ENCODE results near the gene ZNF385B.

ZNF385B gene

DNA sequence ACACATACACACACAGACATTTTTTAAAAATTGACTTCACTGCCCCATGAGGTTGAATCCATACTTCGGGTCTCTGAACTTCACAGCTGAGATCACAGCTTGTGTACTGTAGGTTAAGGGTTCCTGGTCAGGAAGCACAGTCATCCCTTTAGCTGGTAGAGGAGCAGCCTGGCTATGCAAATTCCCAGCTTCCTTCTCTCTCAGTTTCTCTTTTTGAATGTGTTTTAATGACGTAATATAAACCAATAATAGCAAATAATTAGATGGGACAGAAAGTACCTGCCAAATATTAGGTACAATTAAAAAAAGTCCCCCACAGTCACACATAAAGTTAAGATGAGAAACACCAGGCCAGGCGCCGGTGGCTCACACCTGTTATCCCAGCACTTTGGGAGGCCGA is 178.7 kb downstream of the ZNF385B start:
- DNase-seq (ENCODE audit: low read depth, low spot score) = no peak

DNA sequence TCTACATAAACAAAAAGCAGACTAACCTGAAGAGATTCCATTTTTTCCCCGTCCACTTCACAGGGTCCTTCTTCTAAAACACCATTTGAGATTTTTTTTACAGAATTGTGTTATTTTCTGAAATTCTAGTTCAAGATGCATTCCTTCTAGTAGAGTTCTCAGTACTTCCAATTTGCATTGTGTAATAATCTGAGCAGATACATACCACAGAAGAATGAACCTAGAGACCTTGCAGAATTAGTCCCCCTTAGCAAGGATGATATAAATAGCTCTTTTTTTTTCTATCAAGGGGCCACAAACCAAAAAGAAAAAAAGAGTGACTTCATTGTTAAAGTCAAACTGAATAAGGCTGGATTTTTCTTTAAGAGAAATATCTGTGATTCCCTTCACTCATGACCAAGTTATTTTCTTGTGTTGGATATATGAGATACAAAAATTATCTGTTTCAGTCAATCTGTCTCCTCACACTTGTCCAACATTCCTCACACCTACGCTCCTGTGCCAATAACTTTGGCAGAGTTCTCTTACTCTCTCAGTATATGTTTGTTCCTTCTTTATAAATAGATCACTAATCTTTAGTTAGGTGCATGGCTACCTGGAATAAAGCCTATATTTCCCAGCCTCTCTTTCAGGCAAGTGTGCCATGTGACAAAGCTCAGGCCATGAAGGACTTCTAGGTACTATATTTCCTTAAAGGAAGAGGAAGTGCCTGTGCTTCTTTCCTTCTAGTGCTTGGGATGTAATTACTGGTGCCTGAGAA is 183.5 kb downstream of the ZNF385B start:
- DNase-seq (ENCODE audit: low read depth, low spot score) = no peak

DNA sequence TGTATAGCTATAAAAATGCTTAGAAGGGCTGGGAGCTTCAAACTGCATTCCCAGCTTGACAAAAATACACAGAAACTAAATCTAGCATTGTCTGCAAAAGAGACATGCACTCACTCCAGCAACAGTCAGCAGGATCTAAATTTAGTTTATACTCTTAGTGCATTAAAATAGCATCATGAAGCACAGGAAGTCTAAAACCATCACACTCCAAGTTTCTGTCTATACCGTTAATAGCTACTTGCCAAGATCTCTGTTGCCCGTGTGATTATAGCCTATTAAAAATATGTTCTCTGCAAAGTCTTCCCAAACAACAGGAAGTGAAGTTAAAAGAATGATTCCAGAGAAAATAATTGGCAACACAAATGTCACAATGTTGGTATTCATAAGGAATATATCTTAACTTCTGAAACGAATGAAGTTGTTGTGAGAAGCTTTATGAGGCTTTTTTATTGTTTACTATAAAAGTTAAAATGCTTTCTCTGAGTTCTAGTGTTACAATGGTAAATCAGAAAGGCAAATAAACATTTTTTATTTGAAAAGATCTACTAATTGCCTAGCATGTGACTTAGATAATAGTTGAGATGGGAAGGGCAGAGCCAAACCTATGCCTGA is 184.2 kb downstream of the ZNF385B start:
- no peak for DNase-seq (ENCODE audit: low read depth, low spot score)

DNA sequence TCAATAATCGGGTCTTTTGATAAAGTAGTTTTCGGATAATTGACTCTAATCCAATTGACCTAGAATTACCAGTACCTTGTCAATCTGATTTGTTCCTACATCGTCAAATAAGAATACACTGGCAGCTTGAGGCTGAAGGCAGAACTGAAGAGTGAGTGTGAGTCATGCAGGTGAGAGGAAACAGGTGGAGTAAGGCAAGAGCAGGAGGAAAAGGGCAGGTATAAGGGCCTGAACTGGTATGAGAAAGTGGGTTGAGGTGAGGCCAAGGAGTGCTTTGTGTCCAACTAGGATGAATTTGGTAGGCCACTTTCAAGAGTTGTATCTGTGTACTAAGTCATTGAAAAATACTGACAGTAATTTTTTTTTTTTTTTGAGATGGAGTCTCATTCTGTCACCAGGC is 186.0 kb downstream of the ZNF385B start:
- no peak for DNase-seq (ENCODE audit: low read depth, low spot score)

DNA sequence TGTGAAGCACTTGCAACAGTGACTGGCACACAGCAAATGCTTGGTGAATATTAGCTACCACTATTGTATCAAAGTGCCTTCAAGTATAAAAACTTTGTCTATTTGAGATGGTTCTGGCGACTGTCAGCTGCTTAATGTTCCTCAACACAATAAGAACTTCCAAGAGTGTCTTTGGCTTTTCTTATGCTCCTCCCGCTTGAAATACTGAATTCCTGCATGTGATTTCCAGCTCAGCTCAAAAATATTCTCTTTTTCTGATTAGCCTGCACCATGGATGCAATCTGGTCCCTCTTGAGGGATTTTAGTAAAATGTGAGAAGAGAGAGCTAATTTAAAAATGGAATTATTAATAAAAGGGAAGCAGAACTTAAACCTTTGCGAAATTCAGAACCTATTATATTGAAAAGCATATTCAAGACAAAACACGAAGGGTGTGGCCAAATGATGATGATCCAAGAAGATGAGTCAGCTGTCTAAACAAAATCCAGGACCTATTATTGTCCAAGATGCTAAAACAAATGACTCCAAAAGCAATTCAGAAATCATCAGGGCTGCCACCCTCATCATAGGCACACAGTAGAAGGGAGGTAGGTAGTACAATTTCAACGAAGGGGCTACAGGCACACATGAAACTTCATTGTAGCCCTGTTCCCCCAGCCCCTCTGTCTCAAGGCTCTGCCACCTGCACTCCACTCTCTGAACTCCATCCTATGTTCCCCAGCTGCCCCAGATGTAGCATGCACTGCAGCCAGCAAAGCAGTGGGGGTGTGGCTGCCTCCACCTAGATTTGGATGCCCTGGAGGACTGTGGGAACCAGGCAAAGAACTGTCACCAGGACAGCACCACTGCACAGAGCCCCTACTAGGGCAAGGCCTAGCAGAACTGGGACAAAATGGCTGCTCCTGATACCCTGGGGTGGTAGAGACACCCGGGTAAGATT is 190.1 kb downstream of the ZNF385B start:
- DNase-seq (ENCODE audit: low read depth, low spot score) = no peak

DNA sequence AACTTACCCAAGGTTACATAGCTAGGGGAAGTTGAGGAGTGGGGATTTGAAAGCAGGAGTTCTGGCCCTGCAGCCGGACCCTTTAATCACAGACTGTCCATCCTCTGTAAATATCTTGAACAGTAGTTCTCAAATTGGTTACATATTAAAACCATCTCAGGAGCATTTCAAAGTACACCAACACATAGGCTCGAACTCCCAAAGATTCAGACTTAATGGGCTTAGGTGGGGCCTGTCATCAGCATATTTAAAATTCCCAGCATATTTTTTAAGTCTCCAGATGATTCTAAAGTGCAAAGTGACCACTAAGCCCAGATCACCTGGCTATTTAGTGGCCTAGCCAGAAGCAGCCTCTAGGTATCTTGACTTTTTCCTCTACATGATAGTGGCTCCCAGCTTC is 192.2 kb downstream of the ZNF385B start:
- no peak for DNase-seq (ENCODE audit: low read depth, low spot score)

DNA sequence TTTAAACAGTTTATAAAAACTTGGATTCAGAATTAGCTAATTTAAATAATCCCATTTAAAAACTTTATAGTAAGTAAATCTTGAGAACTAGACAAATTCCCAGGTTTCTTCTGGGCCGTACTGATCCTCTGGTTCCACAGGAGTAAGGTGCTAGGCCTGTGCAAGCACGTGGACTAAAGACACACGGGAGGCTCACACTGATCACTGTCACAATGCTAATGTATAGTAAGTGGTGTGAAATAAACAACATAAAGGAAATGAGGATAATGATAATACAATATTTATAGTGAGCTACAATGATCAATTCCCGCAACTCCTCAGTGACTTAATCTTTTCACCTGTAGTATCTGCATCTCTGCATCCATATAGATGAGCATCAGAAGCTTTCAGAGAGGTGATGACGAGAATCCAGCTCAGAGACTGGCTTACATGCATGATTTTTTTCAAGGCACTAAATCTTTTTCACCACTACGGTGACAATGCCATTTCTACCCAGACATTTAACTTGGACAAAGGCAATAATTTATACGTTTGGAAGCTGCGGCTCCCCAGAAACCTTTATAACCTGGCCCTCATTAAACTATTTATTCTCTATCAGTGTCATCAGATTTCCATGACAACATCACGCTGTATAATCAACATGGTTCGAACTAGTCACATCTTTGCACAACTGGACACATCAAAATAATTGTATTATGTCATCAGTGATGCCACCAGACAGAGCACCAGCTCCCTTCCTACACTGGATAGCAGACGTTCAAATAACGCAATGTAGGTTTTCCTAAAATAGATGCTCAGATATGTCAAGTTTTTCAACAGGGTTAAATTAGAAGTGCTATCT is 196.2 kb downstream of the ZNF385B start:
- DNase-seq (ENCODE audit: low read depth, low spot score) = no peak

DNA sequence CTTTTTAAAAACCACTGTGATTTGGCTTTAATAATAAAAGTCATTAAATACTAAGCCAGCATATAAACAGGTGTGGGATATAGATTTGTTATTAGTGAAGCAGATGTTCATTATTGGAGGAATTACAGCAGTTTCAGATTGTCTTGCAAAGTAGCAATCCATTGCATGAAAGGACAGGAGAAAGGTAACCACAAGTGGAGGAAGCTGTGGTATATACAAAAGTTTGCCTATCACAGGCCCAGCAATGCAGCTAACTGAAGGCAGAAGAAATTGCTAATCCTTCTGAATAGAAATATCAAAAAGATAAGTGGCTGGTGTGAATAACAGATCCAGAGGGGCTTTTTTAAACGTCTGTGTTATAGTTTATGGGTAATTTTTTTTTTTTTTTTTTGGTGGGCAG is 199.4 kb downstream of the ZNF385B start:
- no peak for DNase-seq (ENCODE audit: low read depth, low spot score)

DNA sequence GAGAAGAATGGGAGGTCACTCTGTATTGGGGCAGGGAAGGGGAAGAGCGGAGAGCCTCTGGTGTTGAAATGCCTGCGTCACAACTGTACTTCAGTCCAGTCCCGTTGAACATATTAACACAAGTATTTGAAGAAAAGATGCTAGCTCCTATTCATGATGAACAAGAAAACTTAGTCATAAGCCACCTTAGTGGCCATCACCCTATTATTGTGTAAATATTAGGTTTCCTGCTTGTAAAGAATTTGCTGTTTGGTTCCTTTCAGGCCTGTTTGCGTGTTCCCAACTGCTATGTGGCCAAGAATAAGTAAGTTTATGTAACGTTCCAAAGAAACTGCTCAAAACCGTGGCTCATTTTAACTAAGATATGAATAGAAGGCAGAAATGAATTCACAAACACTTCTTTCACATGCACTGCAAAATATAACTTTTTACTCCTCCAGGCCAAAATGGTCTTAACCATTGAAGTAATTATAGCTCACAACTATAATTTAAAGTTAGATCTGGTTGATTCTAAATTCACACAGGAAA is 204.3 kb downstream of the ZNF385B start:
- DNase-seq (ENCODE audit: low read depth, low spot score) = no peak

DNA sequence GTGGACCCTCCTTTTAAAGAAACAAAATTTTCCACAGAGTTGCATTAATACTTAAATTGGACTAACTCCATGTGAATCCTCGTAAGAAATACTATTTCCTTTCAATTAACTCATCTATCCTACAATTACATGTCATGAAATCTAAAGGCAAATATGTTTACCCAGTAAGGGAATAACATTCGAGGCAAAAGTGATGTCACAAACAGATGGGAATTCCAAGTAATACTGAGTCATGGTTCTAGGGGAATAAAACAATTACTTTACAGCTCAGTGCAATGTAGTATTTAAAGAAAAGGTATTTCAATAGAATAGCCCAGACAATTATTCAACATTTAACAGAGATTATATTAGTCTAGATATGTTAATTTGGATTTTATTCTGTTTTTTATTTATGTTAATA is 205.8 kb downstream of the ZNF385B start:
- DNase-seq (ENCODE audit: low read depth, low spot score) = no peak

DNA sequence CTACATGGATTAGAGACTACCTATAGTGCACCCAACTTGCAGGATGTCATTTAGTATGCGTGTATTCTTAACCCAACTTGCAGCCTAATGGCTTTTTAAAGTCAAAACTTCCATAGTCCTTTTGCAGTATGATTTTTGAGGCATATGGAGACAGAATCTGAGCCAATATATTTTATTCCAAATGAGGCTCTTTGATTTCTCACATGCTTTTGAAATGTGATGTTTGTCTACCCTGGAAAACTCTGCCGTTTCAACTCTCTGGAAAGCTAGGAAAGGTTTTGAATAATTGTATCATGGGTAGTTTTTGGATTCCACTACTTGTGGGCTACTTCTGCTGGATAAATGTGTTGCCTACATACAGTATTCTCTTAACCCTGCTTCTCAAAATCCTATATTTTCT is 206.6 kb downstream of the ZNF385B start:
- DNase-seq (ENCODE audit: low read depth, low spot score) = no peak

DNA sequence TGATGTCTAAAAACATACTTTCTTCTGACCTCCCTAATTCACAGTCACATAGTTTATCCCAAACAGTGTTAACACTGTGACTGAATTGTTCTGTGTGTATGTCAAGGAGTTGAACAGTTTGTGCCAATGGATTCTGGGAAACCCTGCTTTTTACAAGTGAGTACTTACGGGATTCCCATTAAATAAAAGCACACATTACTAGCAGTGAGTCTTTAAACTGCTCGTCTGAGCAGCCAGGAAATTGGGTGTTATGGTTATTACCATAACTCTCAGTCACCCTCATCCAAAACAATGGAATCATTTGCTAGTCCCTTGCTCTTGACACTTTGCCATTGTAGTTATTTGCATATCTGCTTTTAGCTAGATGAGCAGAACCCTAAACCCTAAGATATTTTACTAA is 209.1 kb downstream of the ZNF385B start:
- no peak for DNase-seq (ENCODE audit: low read depth, low spot score)

DNA sequence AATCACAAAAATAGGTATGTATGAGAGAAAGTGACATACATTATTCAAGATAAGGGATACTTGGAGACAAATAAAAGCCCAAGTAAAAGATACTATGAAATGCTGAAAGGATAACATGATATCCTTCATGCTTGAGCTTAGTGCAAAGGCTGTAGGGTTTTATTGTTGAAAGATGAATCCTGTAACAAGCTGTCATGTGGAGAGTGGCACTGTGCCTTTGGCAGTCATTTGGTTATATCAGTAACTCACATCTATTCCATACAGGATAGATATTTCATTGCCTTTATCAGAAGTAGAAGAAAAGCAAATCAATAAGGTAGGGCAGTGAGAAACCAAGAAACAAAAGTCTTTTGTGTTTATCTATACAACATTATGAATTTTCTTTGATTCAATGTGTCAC is 211.0 kb downstream of the ZNF385B start:
- DNase-seq (ENCODE audit: low read depth, low spot score) = no peak

DNA sequence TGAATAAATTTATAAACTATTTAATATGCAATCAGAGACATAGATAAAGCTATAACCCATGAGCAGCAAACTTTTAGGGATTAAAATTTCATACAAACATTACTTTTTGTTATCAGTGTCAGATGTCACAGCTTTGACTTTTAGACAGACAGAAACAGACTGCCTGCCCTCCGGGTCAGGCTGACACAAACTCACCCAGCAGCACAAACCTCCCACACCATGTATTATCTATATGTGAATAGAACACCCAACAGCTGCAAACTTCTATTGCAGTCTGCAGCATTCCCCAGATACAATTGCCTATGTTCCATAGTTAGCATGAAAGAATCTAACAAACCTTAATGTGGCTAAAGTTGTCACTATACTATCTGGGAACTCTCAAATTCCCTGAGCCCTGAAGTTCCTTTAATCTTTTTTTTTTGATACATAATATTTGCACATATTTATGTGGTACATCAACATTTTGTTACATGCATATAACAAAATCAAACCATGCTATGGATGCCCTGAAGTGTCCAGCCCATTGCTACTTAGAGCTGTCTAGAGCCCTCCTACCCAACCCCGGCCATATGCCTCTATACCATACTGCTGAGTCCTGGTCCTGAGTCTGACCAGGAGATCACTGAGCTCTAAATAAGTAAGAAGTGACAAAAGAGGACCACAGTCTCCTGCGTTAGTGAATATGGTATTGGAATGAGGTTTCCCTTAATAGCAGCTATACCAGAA is 214.4 kb downstream of the ZNF385B start:
- no peak for DNase-seq (ENCODE audit: low read depth, low spot score)

DNA sequence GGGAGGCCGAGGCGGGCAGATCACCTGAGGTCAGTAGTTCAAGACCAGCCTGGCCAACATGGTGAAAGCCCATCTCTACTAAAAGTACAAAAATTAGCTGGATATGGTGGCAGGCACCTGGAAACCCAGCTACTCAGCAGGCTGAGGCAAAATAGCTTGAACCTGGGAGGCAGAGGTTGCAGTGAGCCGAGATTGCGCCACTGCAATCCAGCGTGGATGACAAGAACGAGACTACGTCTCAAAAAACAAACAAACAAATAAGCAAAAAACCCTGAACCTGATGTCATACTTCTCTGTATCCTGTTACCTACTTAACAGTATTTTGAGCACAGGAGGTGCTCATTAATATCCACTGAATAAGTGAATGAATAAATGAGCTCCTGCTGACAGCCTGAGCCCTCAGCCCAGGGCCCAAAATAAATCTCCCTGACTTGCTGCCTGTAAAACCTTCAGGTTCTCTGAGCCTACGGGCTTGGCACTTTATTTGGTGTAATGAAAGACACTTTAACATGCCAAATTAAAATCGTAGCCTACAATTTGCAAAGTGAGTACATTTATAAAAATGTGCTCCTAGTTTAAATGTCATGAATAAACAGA is 215.1 kb downstream of the ZNF385B start:
- DNase-seq (ENCODE audit: low read depth, low spot score) = no peak

DNA sequence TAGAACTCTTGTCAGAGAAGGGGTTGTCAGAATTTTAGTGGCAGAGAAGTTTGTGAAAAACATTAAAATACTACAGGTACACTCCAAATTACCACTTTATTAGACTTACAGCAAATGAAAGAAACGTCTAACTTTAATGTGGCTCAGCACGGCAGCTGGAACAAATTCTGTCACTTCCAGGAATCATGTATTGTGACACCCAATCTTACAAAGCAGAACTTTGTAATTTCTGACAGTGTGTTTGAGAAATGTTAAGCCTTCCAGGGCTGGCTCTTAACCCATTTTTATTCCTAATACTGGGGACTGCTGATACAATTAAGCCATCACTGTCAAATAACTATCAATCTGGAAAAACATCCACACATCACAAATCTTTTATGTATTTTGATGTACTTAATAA is 216.4 kb downstream of the ZNF385B start:
- DNase-seq (ENCODE audit: low read depth, low spot score) = no peak

DNA sequence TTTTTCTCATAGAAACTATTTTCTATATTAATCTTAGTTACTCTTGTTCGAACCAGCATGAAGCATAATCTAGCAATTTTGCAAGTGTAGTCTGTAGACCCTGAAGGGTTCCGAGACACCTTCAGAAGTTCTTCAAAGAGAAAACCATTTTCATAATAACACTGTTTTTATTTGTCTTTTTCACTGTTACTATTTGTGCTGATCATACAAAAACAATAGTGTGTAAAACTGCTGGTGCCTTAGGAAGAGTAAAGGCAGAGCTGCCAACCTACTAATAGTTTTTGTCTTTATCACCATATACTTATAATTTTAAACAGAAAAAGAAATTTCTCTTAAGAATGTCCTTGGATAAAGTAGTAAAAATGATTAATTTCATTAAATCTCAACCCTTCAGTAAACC is 218.9 kb downstream of the ZNF385B start:
- no peak for DNase-seq (ENCODE audit: low read depth, low spot score)

DNA sequence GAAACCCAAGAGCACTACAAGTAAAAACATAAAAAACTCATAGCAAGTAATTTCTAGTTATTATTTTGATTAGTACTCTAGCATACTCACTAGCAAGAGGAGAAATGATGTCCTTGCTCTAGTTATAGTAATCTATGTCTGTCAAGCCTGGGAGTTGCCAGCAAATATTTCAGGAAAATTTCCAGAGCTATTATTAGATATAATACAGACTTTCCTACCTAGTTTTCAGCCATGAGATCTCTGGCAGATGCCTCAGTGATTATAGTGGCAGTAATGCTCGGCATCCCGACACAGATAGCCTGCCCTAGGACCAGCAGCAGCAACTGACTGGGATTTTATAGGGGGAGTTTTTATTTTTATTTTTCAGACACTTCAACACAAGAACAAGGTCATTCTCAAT is 224.4 kb downstream of the ZNF385B start:
- DNase-seq (ENCODE audit: low read depth, low spot score) = no peak

DNA sequence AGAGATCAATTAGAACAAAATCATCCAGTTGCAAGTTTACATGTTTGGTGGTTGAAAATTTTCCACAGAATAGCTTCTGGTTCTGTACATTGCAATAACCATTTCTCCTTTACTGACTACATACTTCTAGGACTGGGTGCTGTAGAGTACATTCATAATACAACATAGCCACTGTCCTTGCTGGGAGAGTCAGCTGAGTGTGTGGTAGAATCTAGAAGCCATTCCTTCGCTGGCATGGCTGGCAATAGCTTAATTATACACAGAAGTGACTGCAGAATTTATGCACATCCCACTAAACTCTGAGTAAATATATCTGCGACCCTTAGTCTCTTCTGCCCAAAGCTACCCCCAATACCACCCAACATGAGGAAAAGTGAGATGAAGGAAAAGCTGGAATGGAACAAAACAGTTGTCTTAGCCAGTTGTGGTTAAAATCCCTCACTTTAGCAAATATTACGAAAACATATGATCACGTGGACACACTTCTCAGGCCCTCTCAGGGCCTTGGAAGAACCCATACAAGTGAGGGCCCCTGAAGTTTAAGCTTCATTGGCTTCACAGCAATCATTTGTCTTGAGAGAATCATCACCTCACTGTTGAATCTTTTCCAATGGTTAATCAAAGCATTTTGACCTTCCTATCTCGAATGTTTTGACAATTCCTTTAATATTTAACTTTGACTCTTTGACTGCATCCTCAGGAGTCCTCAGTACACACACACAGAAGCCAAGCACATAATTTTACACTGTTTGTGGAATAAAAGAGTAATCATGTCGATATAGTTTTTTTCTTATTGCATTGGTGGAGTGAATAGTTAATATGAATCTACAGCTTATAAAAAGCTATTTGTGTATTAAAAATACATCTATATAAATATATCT is 225.1 kb downstream of the ZNF385B start:
- no peak for DNase-seq (ENCODE audit: low read depth, low spot score)

Measured in smooth muscle cell of the brain vasculature (primary cell).